NCI-H1436 (cell line): ENCODE measurements around the gene CDSN.
"Not testable (repeated sequence)": the region's sequence is repeated elsewhere in the genome, so short reads cannot be mapped to it uniquely, and the experiment has no call there.

ENCODE experiments used
- DNase-seq: peaks from one replicate; lab custom pipeline; 2025; lab: John Stamatoyannopoulos, UW

Gene CDSN

DNA sequence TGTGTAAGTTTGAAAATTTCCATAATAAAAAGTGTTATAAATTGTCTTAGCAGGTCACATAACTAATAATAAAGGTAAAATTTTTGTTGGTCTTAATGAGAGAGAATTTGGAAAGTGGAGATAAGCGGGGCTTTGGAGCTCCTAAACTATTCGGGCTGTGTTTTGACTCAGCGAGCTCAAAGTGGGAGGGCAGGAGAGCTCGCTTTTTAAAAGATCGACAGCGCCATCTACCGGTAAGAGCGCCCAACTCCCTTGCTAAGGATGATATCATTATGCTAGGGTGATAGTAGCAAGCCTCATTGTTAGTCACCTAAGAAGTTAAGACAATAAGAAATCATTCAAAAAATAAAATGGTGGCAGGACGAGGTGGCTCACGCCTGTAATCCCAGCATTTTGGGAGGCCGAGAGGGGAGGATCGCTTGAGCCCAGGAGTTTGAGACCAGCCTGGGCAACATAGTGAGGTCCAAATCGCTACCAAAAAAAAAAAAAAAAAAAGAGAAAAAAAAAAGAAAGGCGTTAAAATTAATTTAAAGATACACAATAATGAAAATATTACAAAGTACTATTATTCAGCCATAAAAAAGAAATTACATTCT lies 32.7 kb downstream of the CDSN start:
- DNase-seq: peak; percentile 68

GRCh38 chr6:31086788-31087440 lies 33.3 kb downstream of the CDSN start:
- no peak for DNase-seq

DNA sequence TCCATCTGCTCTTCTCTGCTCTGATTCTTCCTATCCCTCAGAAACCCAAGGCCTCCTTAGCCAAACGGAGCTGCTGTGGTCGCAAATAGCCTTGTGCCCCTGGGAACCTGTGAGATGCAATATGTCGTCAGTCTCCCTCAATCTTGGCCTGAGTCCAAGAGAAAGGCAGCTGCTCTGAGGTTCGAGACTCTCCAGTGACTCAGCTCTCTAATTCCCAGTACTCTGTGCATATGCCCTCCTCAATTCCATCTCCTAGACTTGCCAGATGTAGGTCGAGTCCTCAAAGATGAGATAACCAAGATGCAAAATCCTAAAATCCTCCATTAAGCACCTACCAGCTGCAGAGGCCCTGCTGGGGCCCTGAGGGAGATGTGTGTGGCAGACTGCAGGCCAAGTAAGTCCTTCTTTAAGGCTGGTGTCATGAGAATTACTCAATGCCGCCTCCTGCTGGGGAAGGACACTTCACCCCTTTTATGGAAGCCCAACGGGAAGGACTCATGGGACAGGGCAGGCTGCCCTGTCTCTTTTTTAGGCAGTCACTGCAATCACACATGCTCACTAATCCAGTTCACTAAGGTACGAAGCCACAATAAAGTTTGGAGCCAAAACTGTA lies 36.4 kb downstream of the CDSN start:
- peak; percentile 77 for DNase-seq

DNA sequence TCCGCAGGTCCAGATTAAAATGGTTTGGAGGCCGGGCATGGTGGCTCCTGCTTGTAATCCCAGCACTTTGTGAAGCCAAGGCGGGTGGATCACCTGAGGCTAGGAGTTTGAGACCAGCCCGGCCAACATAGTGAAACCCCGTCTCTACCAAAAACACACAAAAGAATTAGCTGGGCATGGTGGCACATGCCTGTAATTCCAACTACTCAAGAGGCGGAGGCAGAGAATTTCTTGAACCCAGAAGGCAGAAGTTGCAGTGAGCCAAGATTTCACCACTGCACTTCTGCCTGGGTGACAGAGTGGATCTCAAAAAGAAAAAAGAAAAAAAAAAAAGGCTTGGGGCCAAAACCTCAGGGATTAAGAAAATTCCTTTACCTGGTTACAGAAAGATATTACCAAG lies 38.4 kb downstream of the CDSN start:
- DNase-seq: no peak

- peak; percentile 71 for DNase-seq
Observed at GRCh38 chr6:31079656-31080261, 40.5 kb downstream of the CDSN start.

DNA sequence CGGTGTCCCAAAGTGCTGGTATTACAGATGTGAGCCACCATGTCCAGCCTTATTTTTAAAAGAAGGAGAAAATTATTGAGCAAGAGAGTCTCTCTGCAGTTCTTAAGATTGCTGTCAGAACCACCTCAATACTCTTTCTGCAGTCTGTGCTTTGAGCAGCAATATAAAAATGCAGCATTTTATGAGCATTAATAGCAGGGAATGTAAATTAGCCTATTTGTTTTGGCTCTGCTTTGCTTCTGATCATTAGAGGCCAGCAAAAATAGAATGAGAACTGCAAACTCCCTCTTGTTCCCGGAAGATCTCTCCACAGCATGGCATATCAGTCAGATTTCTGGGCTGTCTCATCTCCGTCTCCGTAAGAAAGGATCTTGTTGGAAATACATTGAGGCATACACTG lies 43.6 kb downstream of the CDSN start:
- no peak for DNase-seq

DNA sequence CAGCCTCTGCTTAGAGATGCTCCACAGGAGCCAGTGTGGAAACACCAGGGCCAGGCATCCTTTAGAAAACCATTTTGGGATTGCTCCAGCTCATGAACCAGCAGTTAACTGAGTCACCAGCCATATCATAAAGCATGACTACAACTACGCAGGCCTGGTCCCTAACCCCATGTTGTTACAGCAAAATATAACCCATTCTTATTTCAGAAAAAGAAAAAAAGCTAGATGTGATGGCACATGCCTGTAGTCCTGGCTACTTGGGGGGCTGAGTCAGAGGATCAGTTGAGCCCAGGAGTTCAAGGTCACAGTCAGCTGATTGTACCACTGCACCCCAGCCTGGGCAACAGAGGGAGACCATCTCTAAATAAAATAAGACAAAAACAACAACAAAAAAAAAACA lies 44.7 kb downstream of the CDSN start:
- no peak for DNase-seq

GRCh38 chr6:31074401-31074800 lies 45.8 kb downstream of the CDSN start:
- no peak for DNase-seq

DNA sequence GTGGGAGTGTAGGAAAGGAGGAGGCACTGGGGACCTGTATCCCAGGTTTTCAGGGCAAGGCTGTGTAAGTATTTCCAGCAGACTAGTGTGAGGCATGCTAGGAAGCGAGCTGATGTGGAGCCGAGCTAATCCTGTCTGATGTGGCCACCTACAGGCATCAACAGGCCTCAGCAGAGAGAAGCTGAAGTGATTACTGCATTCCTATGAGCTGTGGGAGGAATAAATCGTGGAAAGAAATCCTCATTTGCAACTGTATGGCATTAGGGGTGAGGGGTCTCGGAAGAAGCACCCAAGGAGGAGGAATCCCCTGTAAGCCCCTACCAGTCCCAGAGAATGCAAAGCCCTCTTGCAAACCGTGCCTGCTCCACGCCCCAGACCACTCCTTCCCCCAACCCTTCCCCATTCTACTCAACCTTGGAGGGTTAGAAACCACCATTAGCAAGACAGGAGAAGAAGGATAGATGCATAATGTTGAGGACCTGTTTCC lies 49.5 kb downstream of the CDSN start:
- DNase-seq: no peak

- DNase-seq: peak; percentile 34
Observed at GRCh38 chr6:31068669-31069340, 51.4 kb downstream of the CDSN start.

DNA sequence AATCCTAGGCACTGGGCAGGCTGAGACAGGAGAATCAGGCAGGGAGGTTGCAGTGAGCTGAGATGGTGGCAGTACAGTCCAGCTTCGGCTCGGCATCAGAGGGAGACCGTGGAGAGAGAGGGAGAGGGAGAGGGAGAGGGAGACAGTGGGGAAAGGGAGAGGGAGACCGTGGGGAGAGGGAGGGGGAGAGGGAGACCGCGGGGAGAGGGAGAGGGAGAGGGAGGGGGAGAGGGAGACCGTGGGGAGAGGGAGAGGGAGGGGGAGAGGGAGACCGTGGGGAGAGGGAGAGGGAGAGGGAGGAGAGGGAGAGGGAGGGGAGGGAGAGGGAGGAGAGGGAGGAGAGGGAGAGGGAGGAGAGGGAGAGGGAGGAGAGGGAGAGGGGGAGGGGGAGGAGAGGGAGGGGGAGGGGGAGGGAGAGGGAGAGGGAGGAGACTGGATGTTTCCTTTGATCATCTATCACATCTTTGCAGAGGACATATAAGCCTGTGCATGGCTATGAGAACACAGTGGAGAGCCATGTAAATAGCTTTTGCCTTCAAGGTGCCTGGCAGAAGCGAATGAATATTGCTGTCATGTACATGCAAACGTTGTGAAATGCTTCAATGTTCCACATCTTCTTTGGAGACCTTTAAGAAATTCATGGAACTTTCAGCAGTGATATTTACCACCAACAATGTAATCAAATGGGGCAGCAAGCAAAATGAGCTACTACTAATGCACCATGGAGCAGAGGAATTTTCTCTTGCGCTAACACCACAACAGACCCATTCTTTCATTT lies 52.2 kb downstream of the CDSN start:
- not testable (repeated sequence) for DNase-seq

DNA sequence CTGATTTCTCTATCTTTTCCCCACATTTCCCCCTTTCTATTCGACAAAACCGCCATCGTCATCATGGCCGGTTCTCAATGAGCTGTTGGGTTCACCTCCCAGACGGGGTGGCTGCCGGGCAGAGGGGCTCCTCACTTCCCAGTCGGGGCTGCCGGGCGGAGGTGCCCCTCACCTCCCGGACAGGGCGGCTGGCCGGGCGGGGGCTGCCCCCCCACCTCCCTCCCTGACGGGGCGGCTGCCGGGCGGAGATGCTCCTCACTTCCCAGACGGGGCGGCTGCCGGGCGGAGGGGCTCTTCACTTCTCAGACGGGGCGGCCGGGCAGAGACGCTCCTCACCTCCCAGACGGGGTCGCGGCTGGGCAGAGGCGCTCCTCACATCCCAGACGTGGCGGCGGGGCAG lies 53.2 kb downstream of the CDSN start:
- not testable (repeated sequence) for DNase-seq

DNA sequence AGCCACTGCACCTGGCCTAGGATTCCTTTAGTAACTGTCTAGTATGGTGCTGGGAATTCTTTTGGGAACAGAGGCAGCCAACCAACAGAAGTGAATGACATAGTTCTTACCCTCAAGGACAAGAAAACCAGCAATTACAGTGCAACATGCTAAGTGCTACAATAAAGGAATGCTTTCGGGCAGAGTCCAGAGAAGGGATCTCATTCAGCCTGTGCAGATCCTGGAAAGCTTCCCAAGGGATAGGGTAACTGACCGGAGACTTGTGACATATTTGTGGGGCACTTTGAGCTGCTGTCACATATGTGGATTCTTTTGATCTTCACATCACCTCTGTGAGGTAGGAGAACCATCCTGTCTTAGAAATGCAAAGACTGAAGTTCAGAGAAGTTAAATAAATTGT lies 54.7 kb downstream of the CDSN start:
- no peak for DNase-seq
